Prostate gland (tissue), 2 donors: ENCODE data around the gene CCL27. TPM values are rescaled to one million over a fixed set of nuclear protein-coding genes. Genes with fewer than 3 reads are reported as not detected.

Source experiments
- DNase-seq: peaks from one replicate; pipeline ENCODE4 v3.0.0-alpha.2; 2019; ENCODE audit warnings: low spot score
- H3K27ac ChIP-seq, 2 donors: fragments of 200-600 bp; sonication (generic); 2 replicates each; pipeline ENCODE4 v1.5.1; 2017 to 2019
- H3K27me3 ChIP-seq: fragments of 200-600 bp; sonication (generic); replicated peaks from 2 replicates; pipeline ENCODE4 v1.5.1; 2019; ENCODE audit not compliant: insufficient read depth
- H3K36me3 ChIP-seq, 2 donors: fragments of 200-600 bp; sonication (generic); 1 replicate in 1 of 2; 2 replicates in 1 of 2; pipeline versions ENCODE4 v1.5.1 to v1.8.1; 2017 to 2019
- H3K4me1 ChIP-seq: fragments of 200-600 bp; sonication (generic); replicated peaks from 2 replicates; pipeline ENCODE4 v1.5.1; 2019
- H3K4me3 ChIP-seq, 2 donors: fragments of 200-600 bp; sonication (generic); 2 replicates each; pipeline ENCODE4 v1.5.1; 2017 to 2019
- H3K9me3 ChIP-seq: fragments of 200-600 bp; sonication (generic); 2 replicates; pipeline ENCODE4 v1.5.1; 2017
- CTCF ChIP-seq, 4 experiments: fragments of 200-600 bp in 2 of 4; fragments of 450-650 bp in 2 of 4; sonication (generic) in 2 of 4; IDR thresholded peaks; 1 replicate in 3 of 4; 2 replicates in 1 of 4; pipeline ENCODE4 v1.5.1; 2016 to 2019; ENCODE audit warnings: antibody characterized with exemption in 4 of 4, mild to moderate bottlenecking in 2 of 4, moderate library complexity in 2 of 4
- POLR2A ChIP-seq: fragments of 450-650 bp; IDR thresholded peaks from one replicate; pipeline ENCODE4 v1.6.1; 2016; ENCODE audit warnings: antibody characterized with exemption, mild to moderate bottlenecking
- POLR2AphosphoS5 ChIP-seq: sonication (generic); formaldehyde crosslinking; IDR thresholded peaks from one replicate; pipeline ENCODE4 v1.6.1; 2017; ENCODE audit warnings: antibody characterized with exemption
- WGBS: methylation state at CpG from one replicate; pipeline ENCODE4 v1.1.5; 2018; 5-methylcytosine and 5-hydroxymethylcytosine counted together
- intact Hi-C: fragments of 100-400 bp; cut with DNase I; formaldehyde crosslinking; loops from one replicate; pipeline ENCODE4 v1.14.2; 2022
- total RNA-seq, 2 donors: library from RNA; depleted of rRNA; stranded (reverse); fragments of >200 nt; gene quantifications; one replicate each; pipeline ENCODE4 v1.1.0, GENCODE V29; 2016

The CCL27 gene
- total RNA-seq, 2 donors from 2014 or later = not detected

GRCh38 chr9:34630402-34631154 is 31.9 kb downstream of the CCL27 start:
- Histone ChIP-seq H3K27me3 (no peaks in the 10 kb centered on the region), H3K9me3 (no peaks in the 10 kb centered on the region), H3K4me1 (no peaks in the 10 kb centered on the region), H3K27ac (no peak overlapping the region), H3K36me3 (no peaks in the 10 kb centered on the region), H3K4me3 (no peak overlapping the region)
- DNase-seq = no peak
- WGBS = 28% methylated on average over 5 of the region's 5 CpGs
- intact Hi-C loops = no loop called here
- TF ChIP-seq POLR2AphosphoS5 = no peak
- no peak for TF ChIP-seq POLR2A
- TF ChIP-seq CTCF (IDR thresholded peaks at IDR 0.05) = no peak

- Histone ChIP-seq H3K9me3 (no peaks in the 10 kb centered on the region), H3K36me3 (no peaks in the 10 kb centered on the region), H3K4me1 (no peaks in the 10 kb centered on the region), H3K27me3 (peaks cover 2% of the 10 kb centered on the region), H3K4me3 (no peak overlapping the region), H3K27ac (no peak overlapping the region)
- WGBS = 23% methylated on average over 5 of the region's 5 CpGs
- no peak for DNase-seq
- intact Hi-C loops = no loop called here
- TF ChIP-seq POLR2AphosphoS5 (no peak), CTCF (IDR thresholded peaks at IDR 0.05) (no peak), POLR2A (no peak)
These were observed 33.0 kb downstream of the CCL27 start for GRCh38 chr9:34629491-34629808.

- H3K4me1 ChIP-seq = no peaks in the 10 kb centered on the region
- 1% methylated on average over 27 of the region's 69 CpGs for WGBS
- peak within 1 kb of the TSS; percentile 25 to 36 for H3K4me3 ChIP-seq
- no peak within 1 kb of the TSS for H3K27ac ChIP-seq
- intact Hi-C loops = no loop called here
- peaks cover 8% of the 10 kb centered on the region for H3K27me3 ChIP-seq
- TF ChIP-seq CTCF (IDR thresholded peaks at IDR 0.05) (peak in 1 of 4 experiments; percentile 9), POLR2AphosphoS5 (no peak)
- DNase-seq = no peak
- H3K9me3 ChIP-seq = no peaks in the 10 kb centered on the region
- no peaks in the 10 kb centered on the region for H3K36me3 ChIP-seq
These were observed 33.6 kb downstream of the CCL27 start, which contains the start of gene ARID3C for GRCh38 chr9:34628656-34629490. Gene ARID3C (minus strand): TSS chr9:34629066. CDS start chr9:34628014, 1,052 bp downstream.

- H3K4me1 ChIP-seq = no peaks in the 10 kb centered on the region
- no peak overlapping the region for H3K27ac ChIP-seq
- 33% methylated on average over 19 of the region's 20 CpGs for WGBS
- TF ChIP-seq CTCF (IDR thresholded peaks at IDR 0.05) (no peak), POLR2AphosphoS5 (no peak), POLR2A (no peak)
- DNase-seq = no peak
- intact Hi-C loops = no loop called here
- peak overlapping the region in 1 of 2 donors; percentile 36 for H3K4me3 ChIP-seq
- H3K36me3 ChIP-seq = no peaks in the 10 kb centered on the region
- H3K27me3 ChIP-seq = peaks cover 14% of the 10 kb centered on the region
- no peaks in the 10 kb centered on the region for H3K9me3 ChIP-seq
These were observed 34.5 kb downstream of the CCL27 start for GRCh38 chr9:34627716-34628655.
